Left ventricle myocardium superior (tissue), 1 donor: Measurements from ENCODE around the gene ACTN4. TPM values are rescaled to one million over a fixed set of nuclear protein-coding genes. Genes with fewer than 3 reads are reported as not detected.

Experiments used
- ATAC-seq: fragments of 200-7000 bp; cut with Tn5 transposase; one replicate; pipeline ENCODE4 v1.9.1; 2020; ENCODE audit warnings: mild to moderate bottlenecking, moderate library complexity
- DNase-seq: peaks from one replicate; pipeline ENCODE4 v3.0.0-alpha.2; 2020
- intact Hi-C: fragments of 100-400 bp; cut with micrococcal nuclease; formaldehyde crosslinking; loops from one replicate; pipeline ENCODE4 v1.11.0; 2022
- total RNA-seq: library from RNA; stranded (reverse); fragmentation: NEBNext Ultra II Directional; extraction: Animal tissue kit (Norgen Biotek cat#: 25700); gene quantifications from one replicate; pipeline ENCODE4 v1.2.1, GENCODE V29; 2021
- donor health status: DM: no; HTN: yes; CAD: no; lungs with severe emphysema.

The ACTN4 gene
- total RNA-seq, 1 donor from 2014 or later: 131 TPM

GRCh38 chr19:38701455-38702063 is 54.1 kb downstream of the ACTN4 start:
- DNase-seq: no peak
- no peak for ATAC-seq
- intact Hi-C loops: loop anchor here (10.0 kb wide), 1 partner anchor 47 kb away; no protein-coding TSS in a partner anchor

- ATAC-seq: no peak
- intact Hi-C loops: loop anchor here (10.0 kb wide), 1 partner anchor 47 kb away; no protein-coding TSS in a partner anchor
- DNase-seq: no peak
Measured at GRCh38 chr19:38702278-38702677, 54.8 kb downstream of the ACTN4 start.

- ATAC-seq (no peak), DNase-seq (no peak)
- intact Hi-C loops: loop anchor here (10.0 kb wide), 1 partner anchor 49 kb away; no protein-coding TSS in a partner anchor
Measured at GRCh38 chr19:38703509-38703908, 56.1 kb downstream of the ACTN4 start.

DNA sequence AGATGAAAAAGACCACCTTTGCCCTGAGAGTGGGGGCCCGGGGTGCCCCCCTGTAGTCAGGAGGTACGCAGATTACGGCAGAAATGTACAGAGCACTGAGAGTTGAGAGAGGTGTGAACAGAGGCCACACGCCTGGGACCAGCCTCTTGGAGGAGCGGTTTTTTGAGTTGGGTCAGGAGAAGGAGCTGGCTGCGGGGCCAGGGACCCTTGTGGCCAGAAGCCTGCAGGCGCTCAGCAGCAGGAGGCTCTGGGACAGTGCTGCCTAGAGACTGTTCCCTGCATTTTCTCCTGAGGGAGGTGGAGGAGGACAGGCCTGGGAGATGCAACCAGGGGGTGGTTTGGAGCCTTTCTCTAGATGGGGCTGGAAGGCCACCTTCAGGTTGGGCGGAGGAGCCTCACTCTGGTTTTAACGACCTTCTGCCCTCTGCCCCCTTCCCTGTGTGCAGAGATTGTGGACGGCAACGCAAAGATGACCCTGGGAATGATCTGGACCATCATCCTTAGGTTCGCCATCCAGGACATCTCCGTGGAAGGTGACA is 57.1 kb downstream of the ACTN4 start:
- DNase-seq: no peak
- intact Hi-C loops: loop anchor here (10.0 kb wide), 1 partner anchor 50 kb away; no protein-coding TSS in a partner anchor
- ATAC-seq: no peak

GRCh38 chr19:38705197-38706019 is 58.0 kb downstream of the ACTN4 start:
- intact Hi-C loops: loop anchor here (10.0 kb wide), 1 partner anchor 51 kb away; no protein-coding TSS in a partner anchor
- DNase-seq (peak; percentile 81), ATAC-seq (peak; percentile 67)

GRCh38 chr19:38706792-38707511 is 59.5 kb downstream of the ACTN4 start:
- intact Hi-C loops: loop anchor here (10.0 kb wide), 1 partner anchor 52 kb away; no protein-coding TSS in a partner anchor
- DNase-seq: no peak
- no peak for ATAC-seq

DNA sequence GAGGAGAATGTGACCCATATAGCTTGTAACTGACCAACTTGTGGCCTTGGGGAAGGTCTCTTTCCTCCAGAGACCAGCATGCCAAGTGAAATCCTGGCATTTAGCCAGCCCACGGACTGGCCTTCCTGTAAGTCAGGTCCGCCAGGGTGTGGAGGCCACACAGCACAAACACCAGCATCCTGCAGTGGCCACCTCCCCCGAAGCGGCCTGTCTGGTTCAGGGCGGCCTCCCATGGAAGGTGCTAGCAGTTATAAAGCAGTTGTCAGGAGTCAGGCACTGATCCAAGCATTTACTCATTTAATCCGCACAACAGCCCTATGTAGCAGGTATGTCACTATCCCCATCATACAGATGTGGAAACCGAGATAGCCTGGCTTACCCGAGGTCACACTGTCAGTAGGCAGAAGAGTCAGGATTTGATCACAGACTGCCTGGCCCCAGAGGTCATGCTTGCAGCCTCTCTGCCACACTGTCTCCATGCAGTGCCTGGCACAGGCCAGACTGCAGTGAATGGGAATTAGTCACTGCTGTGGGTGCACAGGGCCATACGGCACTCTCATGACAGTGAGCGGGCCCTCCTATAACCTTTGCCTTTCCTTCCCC is 60.2 kb downstream of the ACTN4 start:
- DNase-seq: peak; percentile 75
- peak; percentile 21 for ATAC-seq
- intact Hi-C loops: loop anchor here (10.0 kb wide), 1 partner anchor 53 kb away; no protein-coding TSS in a partner anchor

DNA sequence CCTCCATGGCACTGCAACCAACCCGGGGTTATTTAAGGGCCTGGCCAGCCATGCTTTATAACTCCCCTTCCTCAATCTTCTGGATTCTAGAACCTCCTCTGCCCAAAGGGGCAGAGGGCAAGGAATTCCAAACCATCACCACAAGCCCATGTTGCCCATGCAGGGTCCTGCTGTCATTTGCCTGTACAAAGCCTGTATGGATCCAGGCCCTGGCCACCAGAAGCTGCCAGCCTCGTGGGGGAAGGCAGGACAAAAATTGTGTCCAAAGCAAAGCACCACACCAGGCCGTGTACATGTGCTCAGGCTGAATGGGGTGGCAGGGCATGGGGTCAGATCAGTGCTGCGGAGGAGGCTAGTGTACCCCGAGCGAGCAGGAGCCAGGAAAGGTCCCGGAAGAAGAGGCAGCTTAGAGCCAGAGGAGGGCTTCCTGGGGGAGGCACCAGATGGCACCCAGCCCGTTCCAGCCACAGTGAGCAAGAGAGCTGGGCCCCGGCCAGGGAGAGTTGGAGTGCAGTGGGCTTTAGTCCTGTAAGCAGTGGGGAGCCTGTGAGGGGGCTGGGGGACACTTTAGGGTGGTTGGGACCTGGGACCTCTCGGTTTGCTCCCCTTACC is 61.1 kb downstream of the ACTN4 start:
- intact Hi-C loops: loop anchor here (10.0 kb wide), 1 partner anchor 54 kb away; no protein-coding TSS in a partner anchor
- ATAC-seq (no peak), DNase-seq (no peak)

DNA sequence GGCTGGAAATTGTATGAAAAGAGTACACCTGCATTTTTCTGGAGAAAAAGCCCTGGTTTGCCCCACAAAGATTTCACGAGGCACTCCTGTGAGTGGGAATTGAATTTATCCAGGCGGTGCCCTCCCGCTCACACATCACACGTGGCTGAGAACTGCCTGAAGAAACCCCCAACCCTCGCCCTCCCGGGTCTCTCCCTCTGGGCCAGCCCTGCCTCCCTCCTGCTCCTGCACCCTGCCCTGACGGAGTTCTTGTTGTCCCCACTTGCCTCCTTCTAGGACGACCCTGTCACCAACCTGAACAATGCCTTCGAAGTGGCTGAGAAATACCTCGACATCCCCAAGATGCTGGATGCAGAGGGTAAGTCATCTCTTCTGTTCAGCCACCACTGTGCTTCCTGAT is 61.7 kb downstream of the ACTN4 start:
- DNase-seq (no peak), ATAC-seq (no peak)
- intact Hi-C loops: loop anchor here (10.0 kb wide), 1 partner anchor 54 kb away; no protein-coding TSS in a partner anchor

- DNase-seq (no peak), ATAC-seq (no peak)
- intact Hi-C loops: loop anchor here (10.0 kb wide), 1 partner anchor 55 kb away; no protein-coding TSS in a partner anchor
Measured at GRCh38 chr19:38709671-38710415, 62.4 kb downstream of the ACTN4 start.

- no peak for DNase-seq
- no peak for ATAC-seq
- intact Hi-C loops: no loop called here
Measured at GRCh38 chr19:38710416-38710702, 62.9 kb downstream of the ACTN4 start.

DNA sequence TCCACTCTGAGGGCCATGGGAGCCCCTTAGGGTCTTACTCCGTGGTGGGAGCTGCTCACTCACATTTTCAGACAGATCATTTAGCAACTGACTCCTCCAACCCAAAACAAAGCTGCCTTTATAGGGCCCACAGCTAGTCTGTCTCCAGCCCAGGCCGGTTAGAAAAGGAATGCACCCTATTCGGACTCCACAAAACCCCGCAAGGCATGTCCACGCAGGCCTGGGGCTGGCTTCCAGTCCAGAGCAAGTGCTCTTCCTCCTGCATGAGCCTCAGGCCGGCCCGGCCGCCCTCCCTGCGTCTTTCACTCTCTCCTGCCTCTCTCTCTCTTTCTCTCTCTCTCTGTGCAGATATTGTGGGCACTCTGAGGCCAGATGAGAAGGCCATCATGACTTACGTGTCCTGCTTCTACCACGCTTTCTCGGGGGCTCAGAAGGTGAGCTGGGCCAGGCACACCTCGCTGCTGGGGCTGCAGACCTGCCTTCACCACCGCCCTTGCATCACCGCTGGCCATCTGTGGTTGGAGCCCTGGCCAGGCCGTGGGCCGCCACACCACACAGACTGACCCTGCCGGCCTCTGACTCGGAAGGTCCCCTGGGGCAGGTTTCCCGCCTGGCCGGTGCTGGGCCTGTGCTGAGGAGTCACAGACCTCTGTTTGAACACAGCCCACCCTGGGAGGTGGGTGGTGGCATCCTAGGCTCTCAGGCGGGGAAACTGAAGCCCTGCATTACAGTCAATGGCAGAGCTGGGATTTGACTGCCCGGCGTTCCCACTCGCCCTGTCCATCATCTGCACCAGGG is 63.7 kb downstream of the ACTN4 start:
- intact Hi-C loops: no loop called here
- ATAC-seq (no peak), DNase-seq (peak; percentile 66)

DNA sequence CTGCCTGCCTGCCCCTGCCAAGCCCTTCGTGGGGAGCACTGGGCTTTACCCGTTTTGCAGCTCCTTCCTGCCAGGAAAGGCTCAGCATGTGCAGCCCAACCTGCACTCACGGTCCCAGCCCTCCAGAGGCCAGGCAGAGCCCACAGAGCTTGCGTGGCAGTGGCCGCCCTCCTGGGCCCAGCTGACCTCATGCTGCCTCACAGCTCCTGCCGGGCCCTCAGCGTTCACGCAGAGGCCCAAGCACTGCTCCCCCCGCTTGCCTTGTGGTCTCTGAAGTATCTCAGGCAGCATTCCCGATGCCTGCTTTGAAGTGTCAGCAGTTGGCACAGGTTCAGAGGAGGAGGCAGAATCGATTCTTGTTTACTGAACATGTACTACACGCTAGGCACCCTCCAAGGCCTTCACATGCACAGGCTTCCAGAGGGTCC is 64.3 kb downstream of the ACTN4 start:
- ATAC-seq: peak; percentile 14
- DNase-seq: peak; percentile 68
- intact Hi-C loops: no loop called here

DNA sequence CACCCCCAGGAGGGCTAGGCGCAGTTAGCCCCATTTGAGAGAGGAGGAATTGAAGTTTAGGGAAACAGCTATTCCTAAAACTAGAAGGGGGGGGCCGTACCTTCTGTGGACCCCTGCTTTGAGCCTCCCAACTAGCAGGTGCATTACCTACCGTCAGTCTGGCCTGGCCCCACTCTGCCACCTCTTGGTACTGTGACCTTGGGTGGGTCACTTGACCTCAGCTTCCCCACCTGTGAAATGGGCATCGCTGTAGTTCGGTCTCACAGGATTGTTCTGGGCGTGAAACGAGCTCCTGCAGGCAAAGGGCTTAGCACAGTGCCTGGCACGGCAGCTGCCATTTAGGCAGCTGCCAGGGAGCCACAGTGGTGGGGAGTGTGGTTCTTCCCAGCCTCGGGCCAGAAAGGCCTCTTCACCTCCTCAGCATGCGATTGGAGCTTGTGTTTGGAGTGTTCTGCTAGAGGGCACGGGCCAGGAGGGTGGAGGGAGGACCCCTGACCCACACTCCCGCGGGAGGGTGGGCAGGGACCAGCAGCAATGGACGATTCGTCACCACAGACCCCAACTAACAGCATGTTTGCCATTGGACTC is 64.8 kb downstream of the ACTN4 start:
- DNase-seq: no peak
- ATAC-seq: no peak
- intact Hi-C loops: no loop called here

DNA sequence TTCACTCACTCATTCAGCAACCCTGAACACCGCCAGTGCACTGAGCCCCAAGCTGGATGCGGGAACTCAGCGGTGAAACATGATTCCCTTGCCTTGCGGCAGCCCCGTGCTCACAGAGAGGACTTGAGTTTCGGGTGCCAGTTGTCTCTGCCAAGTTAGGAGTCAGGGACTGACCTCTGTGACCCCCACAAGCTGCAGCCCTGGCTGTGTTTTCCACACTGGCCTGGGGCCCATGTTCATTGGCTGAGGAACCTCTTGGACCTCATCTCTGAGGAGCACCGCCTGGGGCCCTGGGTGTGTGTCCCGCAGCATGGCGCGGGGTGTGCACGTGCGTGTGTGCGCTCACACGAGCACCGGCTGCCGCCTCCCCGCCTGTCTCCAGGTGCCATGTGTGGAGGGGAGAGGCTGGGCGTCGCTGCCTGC is 65.8 kb downstream of the ACTN4 start:
- intact Hi-C loops: no loop called here
- DNase-seq: peak; percentile 85
- peak; percentile 47 for ATAC-seq

DNA sequence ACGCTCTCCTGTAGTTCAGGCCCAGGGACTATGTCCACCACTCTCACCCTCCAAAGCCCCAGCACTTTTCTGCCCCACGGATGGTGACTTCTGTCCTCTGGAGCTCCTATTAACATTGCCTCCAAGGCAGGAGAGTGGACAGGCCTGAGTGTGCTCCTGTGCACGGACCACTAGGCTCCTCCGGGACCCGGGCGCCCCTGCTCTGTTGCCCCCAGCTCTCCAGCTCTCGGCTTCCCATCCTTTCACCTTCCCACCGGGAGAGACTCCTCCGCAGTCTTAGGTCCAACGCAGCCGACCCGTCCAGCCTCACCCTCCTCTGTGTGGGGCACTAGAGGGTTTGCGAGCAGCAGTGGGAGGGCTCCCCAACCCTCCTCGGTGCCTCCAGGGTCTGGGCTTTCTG is 66.4 kb downstream of the ACTN4 start:
- intact Hi-C loops: no loop called here
- DNase-seq: no peak
- no peak for ATAC-seq

- ATAC-seq (peak; percentile 39), DNase-seq (peak; percentile 76)
- intact Hi-C loops: no loop called here
Measured at GRCh38 chr19:38714354-38714778, 66.9 kb downstream of the ACTN4 start.
